ENCODE results near the gene AHI1. TPM values are rescaled to one million over a fixed set of nuclear protein-coding genes. Genes with fewer than 3 reads are reported as not detected.

The AHI1 gene
- total and polyA plus RNA-seq, 2 experiments from 2014 or later, result 17.1 to 18.4 TPM

- Histone ChIP-seq H3K4me3 (no peak overlapping the region), H3K9me3 (ENCODE audit: low read depth) (no peaks in the 10 kb centered on the region), H3K27ac (no peak overlapping the region), H3K4me1 (ENCODE audit: low read depth) (no peaks in the 10 kb centered on the region), H3K36me3 (peaks cover 5% of the 10 kb centered on the region), H3K27me3 (no peaks in the 10 kb centered on the region)
- no peak for DNase-seq (ENCODE audit: low read depth in 1 of 2, low spot score in 1 of 2)
- TF ChIP-seq CTCF (IDR thresholded peaks at IDR 0.05; ENCODE audit: low read depth, low read length), result no peak
These were observed 86.7 kb downstream of the AHI1 start for GRCh38 chr6:135410856-135411255.

DNA sequence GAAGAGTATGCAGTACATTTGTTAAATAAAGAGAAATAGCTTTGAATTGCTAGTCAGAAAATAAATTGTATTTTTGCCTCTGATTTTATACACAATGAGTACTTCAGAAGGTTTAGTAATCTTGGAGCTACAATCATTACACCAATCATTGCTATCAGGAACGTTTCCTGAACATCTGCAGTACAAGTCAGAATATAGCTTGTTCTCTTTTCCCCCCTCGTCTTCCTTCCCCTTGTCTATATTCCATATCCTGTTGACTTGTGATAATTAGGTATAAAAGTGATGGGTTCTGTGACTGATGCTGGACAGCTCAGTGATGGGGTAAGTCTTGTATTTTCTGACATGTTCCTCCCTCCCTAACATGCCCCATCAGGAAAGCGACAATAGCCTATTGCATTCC is 94.0 kb downstream of the AHI1 start:
- no peak for TF ChIP-seq CTCF (IDR thresholded peaks at IDR 0.05; ENCODE audit: low read depth, low read length)
- Histone ChIP-seq H3K27me3 (no peaks in the 10 kb centered on the region), H3K4me3 (no peak overlapping the region)

DNA sequence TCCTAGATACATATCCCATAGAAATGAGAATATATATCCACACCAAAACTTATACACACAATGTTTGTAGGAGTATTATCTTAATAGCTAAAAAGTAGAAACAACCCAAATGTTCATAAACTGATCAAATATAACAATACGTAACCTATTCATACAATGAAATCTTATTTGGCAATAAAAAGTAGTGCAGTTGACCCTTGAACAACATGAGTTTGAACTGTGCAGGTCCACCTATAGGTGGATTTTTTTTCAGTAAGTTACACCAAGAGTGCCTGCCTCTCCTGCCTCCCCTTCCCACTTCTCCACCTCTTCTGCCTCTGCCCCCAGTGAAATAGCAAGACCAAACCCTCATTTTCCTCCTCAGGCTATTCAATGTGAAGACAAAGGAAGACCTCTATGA is 95.2 kb downstream of the AHI1 start:
- Histone ChIP-seq H3K4me1 (ENCODE audit: low read depth) (no peaks in the 10 kb centered on the region), H3K4me3 (no peak overlapping the region), H3K36me3 (no peaks in the 10 kb centered on the region), H3K27ac (no peak overlapping the region), H3K27me3 (no peaks in the 10 kb centered on the region), H3K9me3 (ENCODE audit: low read depth) (no peaks in the 10 kb centered on the region)
- no peak for DNase-seq (ENCODE audit: low read depth in 1 of 2, low spot score in 1 of 2)
- no peak for TF ChIP-seq CTCF (IDR thresholded peaks at IDR 0.05; ENCODE audit: low read depth, low read length)

More for the DNA sequence above, 94.0 kb downstream of the AHI1 start:
- Histone ChIP-seq H3K36me3 (no peaks in the 10 kb centered on the region), H3K4me1 (ENCODE audit: low read depth) (no peaks in the 10 kb centered on the region), H3K27ac (no peak overlapping the region), H3K9me3 (ENCODE audit: low read depth) (no peaks in the 10 kb centered on the region)
- DNase-seq (ENCODE audit: low read depth in 1 of 2, low spot score in 1 of 2), result no peak

GRCh38 chr6:135397172-135397952 is 100.2 kb downstream of the AHI1 start:
- DNase-seq (ENCODE audit: low read depth in 1 of 2, low spot score in 1 of 2), result no peak
- Histone ChIP-seq H3K27me3 (no peaks in the 10 kb centered on the region), H3K36me3 (no peaks in the 10 kb centered on the region), H3K4me3 (no peak overlapping the region), H3K4me1 (ENCODE audit: low read depth) (no peaks in the 10 kb centered on the region), H3K27ac (no peak overlapping the region), H3K9me3 (ENCODE audit: low read depth) (no peaks in the 10 kb centered on the region)
- TF ChIP-seq CTCF (IDR thresholded peaks at IDR 0.05; ENCODE audit: low read depth, low read length), result no peak

DNA sequence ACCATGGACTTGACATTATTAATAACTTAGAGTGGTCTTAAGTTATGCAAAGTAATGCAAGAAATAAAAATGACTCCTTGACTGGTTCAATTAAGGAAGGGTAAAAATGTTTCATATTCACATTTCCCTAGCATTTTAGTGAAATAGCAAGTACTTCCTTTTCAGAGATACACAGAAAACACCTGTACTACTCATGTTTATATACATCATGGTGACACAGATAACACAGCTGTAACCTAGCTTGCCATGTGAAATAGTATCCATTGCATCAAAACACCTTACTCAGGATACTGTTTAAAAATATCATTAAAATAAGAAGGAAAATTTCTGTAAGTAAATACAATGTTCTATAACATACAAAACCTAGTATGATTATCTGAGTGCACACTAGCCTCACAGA is 102.4 kb downstream of the AHI1 start:
- Histone ChIP-seq H3K27me3 (no peaks in the 10 kb centered on the region), H3K9me3 (ENCODE audit: low read depth) (no peaks in the 10 kb centered on the region), H3K4me3 (no peak overlapping the region), H3K4me1 (ENCODE audit: low read depth) (no peaks in the 10 kb centered on the region), H3K36me3 (no peaks in the 10 kb centered on the region), H3K27ac (no peak overlapping the region)
- no peak for DNase-seq (ENCODE audit: low read depth in 1 of 2, low spot score in 1 of 2)
- TF ChIP-seq CTCF (IDR thresholded peaks at IDR 0.05; ENCODE audit: low read depth, low read length), result no peak

Data from cardiac muscle cell (in vitro differentiated cells and primary cell).